Mesendoderm (in vitro differentiated cells): ENCODE results near the gene DPP9.

Experiments
- DNase-seq: peaks from one replicate; pipeline ENCODE4 v3.0.0; 2013
- H2AK5ac ChIP-seq: 2 replicates; pipeline ENCODE4 v1.6.1; 2013; ENCODE audit warnings: low read length, inconsistent platforms
- H2BK120ac ChIP-seq: 2 replicates; pipeline ENCODE4 v1.6.1; 2013; ENCODE audit warnings: low read depth, mild to moderate bottlenecking, low read length, moderate library complexity, mixed read lengths
- H2BK15ac ChIP-seq: replicated peaks from 2 replicates; pipeline ENCODE4 v1.6.1; 2013; ENCODE audit warnings: low read depth, mild to moderate bottlenecking, moderate library complexity
- H2BK5ac ChIP-seq: 2 replicates; pipeline ENCODE4 v1.6.1; 2013; ENCODE audit warnings: low read length, inconsistent platforms
- H3K18ac ChIP-seq: 2 replicates; pipeline ENCODE4 v1.6.1; 2013; ENCODE audit warnings: mild to moderate bottlenecking, low read length, mixed read lengths
- H3K23ac ChIP-seq: one replicate; pipeline ENCODE4 v1.6.1; 2013; ENCODE audit warnings: low read length
- H3K27ac ChIP-seq: 2 replicates; pipeline ENCODE4 v1.5.1; 2013; ENCODE audit warnings: low read depth, mild to moderate bottlenecking, inconsistent platforms, low read length, moderate library complexity
- H3K27me3 ChIP-seq: 2 replicates; pipeline ENCODE4 v1.6.1; 2013; ENCODE audit warnings: low read length, control low read depth, mild to moderate bottlenecking, inconsistent platforms; ENCODE audit not compliant: insufficient read depth, poor library complexity
- H3K36me3 ChIP-seq: 2 replicates; pipeline ENCODE4 v1.6.1; 2013; ENCODE audit warnings: low read length, inconsistent platforms; ENCODE audit not compliant: control insufficient read depth, insufficient read depth
- H3K4ac ChIP-seq: one replicate; pipeline ENCODE4 v1.6.1; 2013; ENCODE audit warnings: low read depth, mild to moderate bottlenecking, low read length, moderate library complexity
- H3K4me1 ChIP-seq: 2 replicates; pipeline ENCODE4 v1.6.1; 2013; ENCODE audit warnings: low read depth, low read length, inconsistent platforms; ENCODE audit not compliant: control insufficient read depth
- H3K4me2 ChIP-seq: 2 replicates; pipeline ENCODE4 v1.6.1; 2013; ENCODE audit warnings: low read length
- H3K4me3 ChIP-seq: 2 replicates; pipeline ENCODE4 v1.5.1; 2013; ENCODE audit warnings: mild to moderate bottlenecking, low read length
- H3K56ac ChIP-seq: one replicate; pipeline ENCODE4 v1.6.1; 2013; ENCODE audit warnings: low read length
- H3K79me1 ChIP-seq: 2 replicates; pipeline ENCODE4 v1.6.1; 2013; ENCODE audit warnings: low read length, inconsistent platforms
- H3K79me2 ChIP-seq: 2 replicates; pipeline ENCODE4 v1.6.1; 2013; ENCODE audit warnings: mild to moderate bottlenecking, low read length; ENCODE audit not compliant: control insufficient read depth, insufficient read depth
- H3K9ac ChIP-seq: 2 replicates; pipeline ENCODE4 v1.6.1; 2013; ENCODE audit warnings: low read length, inconsistent platforms
- H4K5ac ChIP-seq: one replicate; pipeline ENCODE4 v1.6.1; 2013; ENCODE audit warnings: low read length
- H4K8ac ChIP-seq: one replicate; pipeline ENCODE4 v1.6.1; 2013; ENCODE audit warnings: low read depth, mild to moderate bottlenecking, control low read depth, low read length, moderate library complexity
- WGBS: extraction: QIAGEN DNeasy Blood & Tissue Kit; methylation state at CpG from one replicate; pipeline ENCODE4 v1.1.7; 2013; ENCODE audit warnings: low lambda C conversion rate, missing lambda C conversion rate; ENCODE audit not compliant: insufficient coverage; ENCODE audit errors: extremely low coverage; 5-methylcytosine and 5-hydroxymethylcytosine counted together

The DPP9 gene

GRCh38 chr19:4763021-4763420, 39.4 kb upstream of the DPP9 start:
- Histone ChIP-seq H2AK5ac (no peak overlapping the region), H3K18ac (no peak overlapping the region), H3K4me2 (no peak overlapping the region), H3K27me3 (no peaks in the 10 kb centered on the region), H3K36me3 (no peaks in the 10 kb centered on the region), H2BK5ac (no peak overlapping the region), H3K4me1 (no peaks in the 10 kb centered on the region), H3K27ac (no peak overlapping the region), H3K79me1 (no peaks in the 10 kb centered on the region), H4K8ac (no peak overlapping the region), H3K56ac (no peak overlapping the region), H3K4me3 (no peak overlapping the region), H2BK120ac (no peak overlapping the region), H3K4ac (no peak overlapping the region), H3K23ac (no peak overlapping the region), H3K9ac (no peak overlapping the region), H4K5ac (no peak overlapping the region), H3K79me2 (no peaks in the 10 kb centered on the region), H2BK15ac (no peak overlapping the region)
- no CpG with 5 or more reads among the region's 6 CpGs for WGBS
- DNase-seq, result no peak

GRCh38 chr19:4760285-4760650, 36.6 kb upstream of the DPP9 start:
- Histone ChIP-seq H3K56ac (no peak overlapping the region), H2BK120ac (no peak overlapping the region), H3K27me3 (no peaks in the 10 kb centered on the region), H3K9ac (no peak overlapping the region), H3K4ac (no peak overlapping the region), H3K18ac (no peak overlapping the region), H3K79me2 (no peaks in the 10 kb centered on the region), H3K36me3 (no peaks in the 10 kb centered on the region), H3K23ac (no peak overlapping the region), H4K5ac (no peak overlapping the region), H3K27ac (no peak overlapping the region), H2BK5ac (no peak overlapping the region), H3K4me1 (no peaks in the 10 kb centered on the region), H2AK5ac (no peak overlapping the region), H3K79me1 (no peaks in the 10 kb centered on the region), H3K4me2 (no peak overlapping the region), H4K8ac (no peak overlapping the region), H2BK15ac (no peak overlapping the region), H3K4me3 (no peak overlapping the region)
- no CpG with 5 or more reads among the region's 10 CpGs for WGBS
- no peak for DNase-seq

- no peak overlapping the region for H2BK5ac ChIP-seq
- H3K18ac ChIP-seq, result no peak overlapping the region
- H2BK15ac ChIP-seq, result no peak overlapping the region
- no peak overlapping the region for H3K4me2 ChIP-seq
- no peaks in the 10 kb centered on the region for H3K36me3 ChIP-seq
- no peaks in the 10 kb centered on the region for H3K4me1 ChIP-seq
- no peak overlapping the region for H3K4ac ChIP-seq
- WGBS, result no CpG with 5 or more reads among the region's 53 CpGs
- no peak overlapping the region for H3K4me3 ChIP-seq
- H2AK5ac ChIP-seq, result no peak overlapping the region
- no peak overlapping the region for H3K23ac ChIP-seq
- H3K27me3 ChIP-seq, result no peaks in the 10 kb centered on the region
- H2BK120ac ChIP-seq, result no peak overlapping the region
- H4K8ac ChIP-seq, result no peak overlapping the region
- H3K79me1 ChIP-seq, result no peaks in the 10 kb centered on the region
- H3K27ac ChIP-seq, result no peak overlapping the region
- peak; percentile 98 for DNase-seq
- no peak overlapping the region for H3K9ac ChIP-seq
- no peak overlapping the region for H3K56ac ChIP-seq
- no peaks in the 10 kb centered on the region for H3K79me2 ChIP-seq
- H4K5ac ChIP-seq, result no peak overlapping the region
These were observed 36.0 kb upstream of the DPP9 start for GRCh38 chr19:4759388-4760284.

GRCh38 chr19:4758659-4759058, 35.0 kb upstream of the DPP9 start:
- no peak overlapping the region for H2AK5ac ChIP-seq
- H3K18ac ChIP-seq, result no peak overlapping the region
- no peak overlapping the region for H2BK5ac ChIP-seq
- DNase-seq, result no peak
- no peak overlapping the region for H2BK120ac ChIP-seq
- H2BK15ac ChIP-seq, result no peak overlapping the region
- H3K36me3 ChIP-seq, result no peaks in the 10 kb centered on the region
- no peak overlapping the region for H4K5ac ChIP-seq
- no peak overlapping the region for H4K8ac ChIP-seq
- no peak overlapping the region for H3K4ac ChIP-seq
- no peak overlapping the region for H3K4me2 ChIP-seq
- no peaks in the 10 kb centered on the region for H3K4me1 ChIP-seq
- H3K79me1 ChIP-seq, result no peaks in the 10 kb centered on the region
- H3K9ac ChIP-seq, result no peak overlapping the region
- WGBS, result no CpG with 5 or more reads among the region's 5 CpGs
- no peak overlapping the region for H3K23ac ChIP-seq
- H3K27me3 ChIP-seq, result no peaks in the 10 kb centered on the region
- H3K79me2 ChIP-seq, result no peaks in the 10 kb centered on the region
- no peak overlapping the region for H3K27ac ChIP-seq
- no peak overlapping the region for H3K56ac ChIP-seq
- H3K4me3 ChIP-seq, result no peak overlapping the region

GRCh38 chr19:4758082-4758481, 34.4 kb upstream of the DPP9 start:
- H3K79me1 ChIP-seq, result no peaks in the 10 kb centered on the region
- no peaks in the 10 kb centered on the region for H3K79me2 ChIP-seq
- no CpG with 5 or more reads among the region's 4 CpGs for WGBS
- no peak overlapping the region for H2BK15ac ChIP-seq
- H3K9ac ChIP-seq, result no peak overlapping the region
- no peak for DNase-seq
- H2AK5ac ChIP-seq, result no peak overlapping the region
- no peaks in the 10 kb centered on the region for H3K36me3 ChIP-seq
- H3K4me1 ChIP-seq, result no peaks in the 10 kb centered on the region
- H3K4ac ChIP-seq, result no peak overlapping the region
- H3K4me2 ChIP-seq, result no peak overlapping the region
- no peak overlapping the region for H2BK120ac ChIP-seq
- H3K27ac ChIP-seq, result no peak overlapping the region
- no peak overlapping the region for H3K18ac ChIP-seq
- H3K23ac ChIP-seq, result no peak overlapping the region
- H3K4me3 ChIP-seq, result no peak overlapping the region
- H4K8ac ChIP-seq, result no peak overlapping the region
- H3K56ac ChIP-seq, result no peak overlapping the region
- no peak overlapping the region for H2BK5ac ChIP-seq
- H4K5ac ChIP-seq, result no peak overlapping the region
- no peaks in the 10 kb centered on the region for H3K27me3 ChIP-seq

GRCh38 chr19:4755459-4755858, 31.8 kb upstream of the DPP9 start:
- DNase-seq, result no peak
- Histone ChIP-seq H3K23ac (no peak overlapping the region), H3K27ac (no peak overlapping the region), H2BK15ac (no peak overlapping the region), H3K56ac (no peak overlapping the region), H3K79me1 (no peaks in the 10 kb centered on the region), H3K36me3 (no peaks in the 10 kb centered on the region), H3K27me3 (no peaks in the 10 kb centered on the region), H3K4me2 (no peak overlapping the region), H4K8ac (no peak overlapping the region), H3K4me3 (no peak overlapping the region), H3K4ac (no peak overlapping the region), H3K79me2 (no peaks in the 10 kb centered on the region), H4K5ac (no peak overlapping the region), H3K9ac (no peak overlapping the region), H2BK5ac (no peak overlapping the region), H3K4me1 (no peaks in the 10 kb centered on the region), H2BK120ac (no peak overlapping the region), H2AK5ac (no peak overlapping the region), H3K18ac (no peak overlapping the region)
- no CpG with 5 or more reads among the region's 7 CpGs for WGBS
